H9 (cell line): Measurements from ENCODE around the gene SDHC. TPM values are rescaled to one million over a fixed set of nuclear protein-coding genes. Genes with fewer than 3 reads are reported as not detected.

Experiments used
- DNase-seq: peaks from one replicate; pipeline ENCODE4 v3.0.0-alpha.2; 2017
- H2AFZ ChIP-seq: one replicate; pipeline ENCODE4 v1.6.1; 2013; ENCODE audit warnings: mild to moderate bottlenecking, low read length, control low read depth, moderate library complexity
- H2AK5ac ChIP-seq: 2 replicates; pipeline ENCODE4 v1.6.1; 2013; ENCODE audit warnings: low read length, control low read depth, mixed read lengths; ENCODE audit not compliant: insufficient read length
- H2BK120ac ChIP-seq: one replicate; pipeline ENCODE4 v1.6.1; 2013; ENCODE audit warnings: low read depth, mild to moderate bottlenecking, low read length, control low read depth, inconsistent platforms; ENCODE audit not compliant: poor library complexity, severe bottlenecking
- H2BK12ac ChIP-seq: 2 replicates; pipeline ENCODE4 v1.6.1; 2013; ENCODE audit warnings: low read length, control low read depth, mixed read lengths, low read depth; ENCODE audit not compliant: insufficient read length
- H2BK15ac ChIP-seq: 2 replicates; pipeline ENCODE4 v1.6.1; 2013; ENCODE audit warnings: low read depth, low read length, control low read depth
- H2BK20ac ChIP-seq: one replicate; pipeline ENCODE4 v1.6.1; 2013; ENCODE audit warnings: low read depth, mild to moderate bottlenecking, low read length, control low read depth, inconsistent platforms; ENCODE audit not compliant: poor library complexity, severe bottlenecking
- H2BK5ac ChIP-seq: 2 replicates; pipeline ENCODE4 v1.6.1; 2013; ENCODE audit warnings: low read length, control low read depth, mixed read lengths; ENCODE audit not compliant: insufficient read length
- H3K14ac ChIP-seq: 2 replicates; pipeline ENCODE4 v1.6.1; 2013; ENCODE audit warnings: low read length, control low read depth; ENCODE audit not compliant: insufficient read depth
- H3K18ac ChIP-seq: 2 replicates; pipeline ENCODE4 v1.6.1; 2013; ENCODE audit warnings: low read depth, mild to moderate bottlenecking, mixed read lengths, low read length, control low read depth; ENCODE audit not compliant: insufficient read length
- H3K23ac ChIP-seq: 2 replicates; pipeline ENCODE4 v1.6.1; 2013; ENCODE audit warnings: low read length, control low read depth, mixed read lengths, low read depth; ENCODE audit not compliant: insufficient read length
- H3K23me2 ChIP-seq: 2 replicates; pipeline ENCODE4 v1.6.1; 2013; ENCODE audit warnings: low read depth, mild to moderate bottlenecking, mixed read lengths, low read length, control low read depth; ENCODE audit not compliant: insufficient read length, poor library complexity, severe bottlenecking
- H3K27ac ChIP-seq: 2 replicates; pipeline ENCODE4 v1.5.1; 2013; ENCODE audit warnings: low read length, control low read depth, mixed read lengths, low read depth; ENCODE audit not compliant: insufficient read length
- H3K27me3 ChIP-seq: 2 replicates; pipeline ENCODE4 v1.6.1; 2013; ENCODE audit warnings: low read length, control low read depth, inconsistent platforms; ENCODE audit not compliant: insufficient read depth
- H3K4ac ChIP-seq: 2 replicates; pipeline ENCODE4 v1.6.1; 2013; ENCODE audit warnings: low read depth, mild to moderate bottlenecking, control low read depth, inconsistent platforms, low read length, moderate library complexity
- H3K4me1 ChIP-seq: 2 replicates; pipeline ENCODE4 v1.6.1; 2013; ENCODE audit warnings: low read length, control low read depth, inconsistent platforms; ENCODE audit not compliant: insufficient read depth
- H3K4me2 ChIP-seq: 2 replicates; pipeline ENCODE4 v1.6.1; 2013; ENCODE audit warnings: low read length, control low read depth, mixed read lengths; ENCODE audit not compliant: insufficient read length, insufficient read depth
- H3K56ac ChIP-seq: 2 replicates; pipeline ENCODE4 v1.6.1; 2013; ENCODE audit warnings: low read depth, mild to moderate bottlenecking, mixed read lengths, low read length, control low read depth; ENCODE audit not compliant: insufficient read length
- H3K79me1 ChIP-seq: 2 replicates; pipeline ENCODE4 v1.6.1; 2013; ENCODE audit warnings: low read depth, mild to moderate bottlenecking, moderate library complexity, low read length, control low read depth, inconsistent platforms; ENCODE audit not compliant: insufficient read depth, poor library complexity, severe bottlenecking
- H3K79me2 ChIP-seq: 2 replicates; pipeline ENCODE4 v1.6.1; 2013; ENCODE audit warnings: low read length, control low read depth, inconsistent platforms; ENCODE audit not compliant: insufficient read depth
- H3K9ac ChIP-seq: 2 replicates; pipeline ENCODE4 v1.6.1; 2013; ENCODE audit warnings: low read length, control low read depth, mixed read lengths; ENCODE audit not compliant: insufficient read length; ENCODE audit errors: extremely low read depth
- H3K9me3 ChIP-seq: one replicate; pipeline ENCODE4 v1.6.1; 2013; ENCODE audit warnings: low read depth, low read length, inconsistent platforms; ENCODE audit not compliant: control insufficient read depth
- H3T11ph ChIP-seq: one replicate; pipeline ENCODE4 v1.6.1; 2013; ENCODE audit warnings: mild to moderate bottlenecking, low read length, control low read depth, inconsistent platforms
- H4K20me1 ChIP-seq: one replicate; pipeline ENCODE4 v1.6.1; 2013; ENCODE audit not compliant: control insufficient read depth, insufficient read length, insufficient read depth
- H4K5ac ChIP-seq: 2 replicates; pipeline ENCODE4 v1.6.1; 2013; ENCODE audit warnings: low read depth, mild to moderate bottlenecking, mixed read lengths, low read length, control low read depth; ENCODE audit not compliant: insufficient read length
- H4K8ac ChIP-seq: replicated peaks from 2 replicates; pipeline ENCODE4 v1.6.1; 2013; ENCODE audit warnings: low read length, control low read depth, mixed read lengths, low read depth; ENCODE audit not compliant: insufficient read length
- H4K91ac ChIP-seq: 2 replicates; pipeline ENCODE4 v1.6.1; 2013; ENCODE audit warnings: low read depth, mild to moderate bottlenecking, moderate library complexity, mixed read lengths, low read length, control low read depth; ENCODE audit not compliant: insufficient read length
- H3K27ac Mint-ChIP-seq, 3 experiments: 2 replicates in 2 of 3; 3 replicates in 1 of 3; pipeline ENCODE4 v1.8.0; 2020 to 2021; ENCODE audit warnings: mixed read lengths in 3 of 3, mild to moderate bottlenecking in 1 of 3, moderate library complexity in 1 of 3
- H3K27me3 Mint-ChIP-seq: 2 replicates; pipeline ENCODE4 v1.8.0; 2021; ENCODE audit warnings: low read depth, mild to moderate bottlenecking, moderate library complexity, mixed read lengths
- H3K36me3 Mint-ChIP-seq, 3 experiments: 2 replicates in 2 of 3; 3 replicates in 1 of 3; pipeline ENCODE4 v1.8.0; 2020 to 2021; ENCODE audit warnings: low read depth in 3 of 3, mixed read lengths in 3 of 3; ENCODE audit not compliant: insufficient read depth in 1 of 3
- H3K4me1 Mint-ChIP-seq, 2 experiments: 2 replicates each; pipeline ENCODE4 v1.8.0; 2020; ENCODE audit warnings: mixed read lengths in 2 of 2
- H3K4me3 Mint-ChIP-seq, 2 experiments: 2 replicates in 1 of 2; 3 replicates in 1 of 2; pipeline ENCODE4 v1.8.0; 2020 to 2021; ENCODE audit warnings: mild to moderate bottlenecking in 2 of 2, mixed read lengths in 2 of 2, moderate library complexity in 1 of 2
- H3K9me3 Mint-ChIP-seq, 2 experiments: 2 replicates in 1 of 2; 3 replicates in 1 of 2; pipeline ENCODE4 v1.8.0; 2020; ENCODE audit warnings: mild to moderate bottlenecking in 2 of 2, mixed read lengths in 2 of 2, moderate library complexity in 1 of 2
- WGBS: extraction: QIAGEN DNeasy Blood & Tissue Kit; methylation state at CpG from one replicate; pipeline ENCODE4 v1.1.7; 2013; ENCODE audit warnings: missing lambda C conversion rate, low lambda C conversion rate, mixed read lengths; ENCODE audit not compliant: insufficient read length; ENCODE audit errors: extremely low coverage; 5-methylcytosine and 5-hydroxymethylcytosine counted together
- total RNA-seq: library from RNA; stranded (reverse); gene quantifications from 2 replicates; pipeline ENCODE4 v1.2.1, GENCODE V29; 2021
- TF ChIP-seq, protein P1 (sequence below): fragments of 200-600 bp; sonication (generic); conservative IDR thresholded peaks from 3 replicates; pipeline ENCODE4 v1.8.0; 2021; ENCODE audit warnings: antibody characterized with exemption, mild to moderate bottlenecking

SDHC gene
- total RNA-seq, 1 experiment from 2014 or later, result 198 TPM

DNA sequence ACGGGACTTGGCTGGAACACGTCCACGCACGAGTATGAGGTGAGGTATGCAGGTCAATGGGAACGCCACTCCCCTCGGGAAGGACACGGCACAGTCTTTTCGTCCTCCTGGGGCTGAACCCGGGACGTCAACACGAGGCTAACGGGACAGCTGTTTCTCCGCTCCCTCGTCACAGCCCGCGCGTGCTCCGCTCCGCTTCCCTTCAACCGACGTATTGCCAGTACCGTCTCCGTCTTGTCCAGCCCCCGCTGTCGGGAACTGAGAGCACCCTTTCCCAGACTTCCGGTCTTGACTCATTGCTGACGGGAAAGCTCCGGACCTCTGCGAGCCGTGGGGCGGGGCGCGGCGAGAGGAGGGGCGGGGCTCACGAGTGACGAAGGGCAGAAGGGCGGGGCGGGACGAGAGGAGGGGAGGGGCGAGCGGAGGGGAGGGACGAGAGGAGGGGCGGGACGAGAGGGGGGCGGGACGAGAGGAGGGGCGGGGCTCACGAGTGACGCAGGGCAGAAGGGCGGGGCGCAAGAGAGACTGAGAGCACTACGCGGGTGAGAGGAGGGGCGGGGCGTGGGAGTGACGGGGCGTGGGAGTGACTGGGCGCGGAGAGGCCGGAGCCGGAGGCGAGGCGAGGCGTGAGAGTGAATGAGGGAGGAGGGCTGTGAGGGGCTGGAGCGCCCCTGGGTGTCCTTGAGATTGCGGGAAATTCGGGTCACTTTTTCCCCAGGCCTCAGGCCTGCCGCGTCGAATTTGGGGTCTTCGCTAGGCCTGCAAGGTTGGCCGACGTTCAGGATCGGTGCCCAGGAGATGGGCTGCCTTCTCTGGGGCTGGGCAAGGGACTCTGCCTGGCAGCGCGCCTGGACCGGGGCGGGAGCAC lies 75.7 kb downstream of the SDHC start:
- Histone ChIP-seq H2AFZ (no peak overlapping the region), H4K91ac (no peak overlapping the region), H3K9ac (peak overlapping the region; percentile 40), H2BK120ac (no peak overlapping the region), H3K27ac (no peak overlapping the region), H2BK5ac (no peak overlapping the region), H3K14ac (peak overlapping the region; percentile 34), H4K5ac (no peak overlapping the region), H3K56ac (no peak overlapping the region), H2BK12ac (no peak overlapping the region), H3K27me3 (no peaks in the 10 kb centered on the region), H3K4me2 (peak overlapping the region; percentile 84), H2BK20ac (no peak overlapping the region), H4K8ac (no peak overlapping the region), H3K23ac (no peak overlapping the region), H3K23me2 (peaks cover 4% of the 10 kb centered on the region), H3K18ac (peak overlapping the region; percentile 35), H2BK15ac (no peak overlapping the region), H3K79me2 (no peaks in the 10 kb centered on the region), H3K4ac (no peak overlapping the region), H3T11ph (no peak overlapping the region), H3K79me1 (no peaks in the 10 kb centered on the region), H4K20me1 (no peaks in the 10 kb centered on the region), H3K9me3 (no peaks in the 10 kb centered on the region), H3K4me1 (no peaks in the 10 kb centered on the region; the same call in 1 of the 2 replicates), H2AK5ac (no peak overlapping the region)
- TF ChIP-seq, protein P1, sequence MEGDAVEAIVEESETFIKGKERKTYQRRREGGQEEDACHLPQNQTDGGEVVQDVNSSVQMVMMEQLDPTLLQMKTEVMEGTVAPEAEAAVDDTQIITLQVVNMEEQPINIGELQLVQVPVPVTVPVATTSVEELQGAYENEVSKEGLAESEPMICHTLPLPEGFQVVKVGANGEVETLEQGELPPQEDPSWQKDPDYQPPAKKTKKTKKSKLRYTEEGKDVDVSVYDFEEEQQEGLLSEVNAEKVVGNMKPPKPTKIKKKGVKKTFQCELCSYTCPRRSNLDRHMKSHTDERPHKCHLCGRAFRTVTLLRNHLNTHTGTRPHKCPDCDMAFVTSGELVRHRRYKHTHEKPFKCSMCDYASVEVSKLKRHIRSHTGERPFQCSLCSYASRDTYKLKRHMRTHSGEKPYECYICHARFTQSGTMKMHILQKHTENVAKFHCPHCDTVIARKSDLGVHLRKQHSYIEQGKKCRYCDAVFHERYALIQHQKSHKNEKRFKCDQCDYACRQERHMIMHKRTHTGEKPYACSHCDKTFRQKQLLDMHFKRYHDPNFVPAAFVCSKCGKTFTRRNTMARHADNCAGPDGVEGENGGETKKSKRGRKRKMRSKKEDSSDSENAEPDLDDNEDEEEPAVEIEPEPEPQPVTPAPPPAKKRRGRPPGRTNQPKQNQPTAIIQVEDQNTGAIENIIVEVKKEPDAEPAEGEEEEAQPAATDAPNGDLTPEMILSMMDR, result no peak
- no CpG with 5 or more reads among the region's 79 CpGs for WGBS
- H3K9me3 Mint-ChIP-seq, result no peaks in the 10 kb centered on the region
- H3K4me1 Mint-ChIP-seq, result peaks cover 9 to 17% of the 10 kb centered on the region in 2 experiments
- DNase-seq, result peak; percentile 93
- peak overlapping the region; percentile 92 to 97 for H3K4me3 Mint-ChIP-seq
- H3K27ac Mint-ChIP-seq, result peak overlapping the region; percentile 69 to 97 (median 70); a peak in 5 of 7 replicates
- no peaks in the 10 kb centered on the region for H3K27me3 Mint-ChIP-seq
- no peaks in the 10 kb centered on the region for H3K36me3 Mint-ChIP-seq
